Measurements from ENCODE around the gene FNDC7. TPM values are rescaled to one million over a fixed set of nuclear protein-coding genes. Genes with fewer than 3 reads are reported as not detected.

FNDC7 gene
- total RNA-seq, 6 experiments from 2014 or later: not detected

GRCh38 chr1:108742253-108742652 lies 29.5 kb downstream of the FNDC7 start:
- WGBS (ENCODE audit: insufficient coverage, low coverage, low lambda C conversion rate, missing lambda C conversion rate): no CpG with 5 or more reads among the region's 6 CpGs
- no peak for ATAC-seq
- intact Hi-C loops (cut with DNase I): no loop called here
- Histone ChIP-seq H3K9me3 (no peaks in the 10 kb centered on the region), H3K36me3 (no peaks in the 10 kb centered on the region), H3K27me3 (no peaks in the 10 kb centered on the region), H3K27ac (no peak overlapping the region), H3K4me3 (no peak overlapping the region), H3K4me1 (no peaks in the 10 kb centered on the region)
- TF ChIP-seq POLR2A (IDR thresholded peaks at IDR 0.05) (no peak), CTCF (IDR thresholded peaks at IDR 0.05) (no peak)
- no peak for DNase-seq

GRCh38 chr1:108745980-108746381 lies 33.3 kb downstream of the FNDC7 start:
- H3K27ac ChIP-seq: peak overlapping the region in 2 of 3 donors; percentile 94 to 98
- peak overlapping the region in 1 of 3 donors; percentile 85 for H3K4me3 ChIP-seq
- no peaks in the 10 kb centered on the region for H3K36me3 ChIP-seq
- DNase-seq (no peak), ATAC-seq (no peak)
- intact Hi-C loops (cut with DNase I): no loop called here
- no peaks in the 10 kb centered on the region for H3K9me3 ChIP-seq
- no peaks in the 10 kb centered on the region for H3K27me3 ChIP-seq
- WGBS (ENCODE audit: insufficient coverage, low coverage, low lambda C conversion rate, missing lambda C conversion rate): 44% methylated on average over 3 of the region's 3 CpGs
- peaks cover 0 to 5% (median 2%) of the 10 kb centered on the region in 4 donors for H3K4me1 ChIP-seq
- TF ChIP-seq POLR2A (IDR thresholded peaks at IDR 0.05): no peak
- no peak for TF ChIP-seq CTCF (IDR thresholded peaks at IDR 0.05)

- ATAC-seq (peak; percentile 96 to 98 (median 96)), DNase-seq (peak; percentile 100)
- 1% methylated on average over 22 of the region's 75 CpGs for WGBS (ENCODE audit: insufficient coverage, low coverage, low lambda C conversion rate, missing lambda C conversion rate)
- H3K36me3 ChIP-seq: no peaks in the 10 kb centered on the region
- peaks cover 0 to 5% (median 2%) of the 10 kb centered on the region in 4 donors for H3K4me1 ChIP-seq
- peak within 1 kb of the TSS; percentile 72 to 85 (median 84) for H3K4me3 ChIP-seq
- peak within 1 kb of the TSS; percentile 85 to 98 (median 94) for H3K27ac ChIP-seq
- intact Hi-C loops (cut with DNase I): no loop called here
- peak; percentile 92 to 98 (median 94) for TF ChIP-seq CTCF (IDR thresholded peaks at IDR 0.05)
- peak; percentile 98 for TF ChIP-seq POLR2A (IDR thresholded peaks at IDR 0.05)
- no peaks in the 10 kb centered on the region for H3K9me3 ChIP-seq
- no peaks in the 10 kb centered on the region for H3K27me3 ChIP-seq
Observed at GRCh38 chr1:108746382-108747170, 33.9 kb downstream of the FNDC7 start, which contains the start of gene STXBP3. Gene STXBP3 (plus strand): TSS chr1:108746674. CDS start chr1:108746738, 64 bp downstream.

- 0% methylated on average over 15 of the region's 15 CpGs for WGBS (ENCODE audit: insufficient coverage, low coverage, low lambda C conversion rate, missing lambda C conversion rate)
- Histone ChIP-seq H3K9me3 (no peaks in the 10 kb centered on the region), H3K36me3 (peaks cover 0 to 4% (median 0%) of the 10 kb centered on the region in 4 donors), H3K4me3 (peak overlapping the region; percentile 72 to 85 (median 84)), H3K27ac (peak overlapping the region; percentile 85 to 98 (median 94)), H3K27me3 (no peaks in the 10 kb centered on the region), H3K4me1 (peaks cover 0 to 5% (median 2%) of the 10 kb centered on the region in 4 donors)
- intact Hi-C loops (cut with DNase I): no loop called here
- TF ChIP-seq CTCF (IDR thresholded peaks at IDR 0.05): no peak
- peak; percentile 71 to 75 (median 74) for DNase-seq
- ATAC-seq: peak; percentile 54 to 65 (median 63)
Observed at GRCh38 chr1:108747171-108747850, 34.6 kb downstream of the FNDC7 start.
